ENCODE data around the gene SKOR2.

The SKOR2 gene

GRCh38 chr18:47251289-47252120 is at the start of gene SKOR2:
Gene SKOR2 (minus strand): TSS chr18:47251660. CDS start chr18:47249183, 2,477 bp downstream.
- no peak for DNase-seq (ENCODE audit: low spot score)
- no peak for TF ChIP-seq CTCF (IDR thresholded peaks at IDR 0.05; ENCODE audit: extremely low read depth, insufficient read depth, missing control alignments)

GRCh38 chr18:47296462-47296861 is 45.0 kb upstream of the SKOR2 start:
- in situ Hi-C loops (cut with MboI; ENCODE audit: low pct_unique_long_range_greater_than_20kb, low sequenced_read_pairs, unreplicated experiment): no loop called here
- DNase-seq (ENCODE audit: low spot score): no peak
- TF ChIP-seq CTCF (IDR thresholded peaks at IDR 0.05; ENCODE audit: extremely low read depth, insufficient read depth, missing control alignments): no peak

More at GRCh38 chr18:47251289-47252120, at the start of gene SKOR2:
- in situ Hi-C loops (cut with MboI; ENCODE audit: low pct_unique_long_range_greater_than_20kb, low sequenced_read_pairs, unreplicated experiment): no loop called here

- in situ Hi-C loops (cut with MboI; ENCODE audit: low pct_unique_long_range_greater_than_20kb, low sequenced_read_pairs, unreplicated experiment): no loop called here
- no peak for DNase-seq (ENCODE audit: low spot score)
- TF ChIP-seq CTCF (IDR thresholded peaks at IDR 0.05; ENCODE audit: extremely low read depth, insufficient read depth, missing control alignments): no peak
Measured at GRCh38 chr18:47294801-47295200, 43.3 kb upstream of the SKOR2 start.

- in situ Hi-C loops (cut with MboI; ENCODE audit: low pct_unique_long_range_greater_than_20kb, low sequenced_read_pairs, unreplicated experiment): no loop called here
- TF ChIP-seq CTCF (IDR thresholded peaks at IDR 0.05; ENCODE audit: extremely low read depth, insufficient read depth, missing control alignments): no peak
- DNase-seq (ENCODE audit: low spot score): no peak
Measured at GRCh38 chr18:47288741-47289140, 37.3 kb upstream of the SKOR2 start.

- DNase-seq (ENCODE audit: low spot score): no peak
Measured at GRCh38 chr18:47287911-47288585, 36.6 kb upstream of the SKOR2 start.

More at GRCh38 chr18:47287911-47288585, 36.6 kb upstream of the SKOR2 start:
- in situ Hi-C loops (cut with MboI; ENCODE audit: low pct_unique_long_range_greater_than_20kb, low sequenced_read_pairs, unreplicated experiment): no loop called here
- TF ChIP-seq CTCF (IDR thresholded peaks at IDR 0.05; ENCODE audit: extremely low read depth, insufficient read depth, missing control alignments): no peak
